GM23248 (cell line): ENCODE results near the gene SH3GL3. TPM values are rescaled to one million over a fixed set of nuclear protein-coding genes. Genes with fewer than 3 reads are reported as not detected.

Experiments used
- DNase-seq: peaks from one replicate; pipeline ENCODE4 v3.0.0-alpha.2; 2015
- H2AFZ ChIP-seq: fragments of 200-600 bp; sonication (generic); 2 replicates; pipeline ENCODE4 v1.6.1; 2016; ENCODE audit warnings: antibody characterized with exemption
- H3F3A ChIP-seq: fragments of 200-600 bp; sonication (generic); 2 replicates; pipeline ENCODE4 v1.6.1; 2016; ENCODE audit warnings: mild to moderate bottlenecking, antibody characterized with exemption, mixed run types; ENCODE audit not compliant: insufficient read depth
- H3K27ac ChIP-seq: fragments of 200-600 bp; sonication (generic); 2 replicates; pipeline ENCODE4 v1.5.1; 2016; ENCODE audit warnings: mild to moderate bottlenecking
- H3K27me3 ChIP-seq: fragments of 200-600 bp; sonication (generic); replicated peaks from 2 replicates; pipeline ENCODE4 v1.6.1; 2016; ENCODE audit warnings: mild to moderate bottlenecking; ENCODE audit not compliant: insufficient read depth
- H3K36me3 ChIP-seq: fragments of 200-600 bp; sonication (generic); 2 replicates; pipeline ENCODE4 v1.6.1; 2016; ENCODE audit warnings: low read depth, mild to moderate bottlenecking
- H3K4me1 ChIP-seq: fragments of 200-600 bp; sonication (generic); 2 replicates; pipeline ENCODE4 v1.6.1; 2016; ENCODE audit warnings: mild to moderate bottlenecking; ENCODE audit not compliant: insufficient read depth
- H3K4me2 ChIP-seq: fragments of 200-600 bp; sonication (generic); one replicate; pipeline ENCODE4 v1.6.1; 2016; ENCODE audit warnings: mild to moderate bottlenecking; ENCODE audit not compliant: unreplicated experiment
- H3K4me3 ChIP-seq: fragments of 200-600 bp; sonication (generic); 2 replicates; pipeline ENCODE4 v1.5.1; 2016; ENCODE audit warnings: mild to moderate bottlenecking
- H3K79me2 ChIP-seq: fragments of 200-600 bp; sonication (generic); 2 replicates; pipeline ENCODE4 v1.6.1; 2016; ENCODE audit warnings: mild to moderate bottlenecking; ENCODE audit not compliant: insufficient read depth
- H3K9ac ChIP-seq: fragments of 200-600 bp; sonication (generic); 2 replicates; pipeline ENCODE4 v1.6.1; 2016; ENCODE audit warnings: mild to moderate bottlenecking
- H3K9me2 ChIP-seq: fragments of 200-600 bp; sonication (generic); 2 replicates; pipeline ENCODE4 v1.6.1; 2016; ENCODE audit warnings: mixed run types, mild to moderate bottlenecking, moderate library complexity; ENCODE audit not compliant: insufficient read depth
- H3K9me3 ChIP-seq: fragments of 200-600 bp; sonication (generic); one replicate; pipeline ENCODE4 v1.6.1; 2017; ENCODE audit warnings: low read depth
- H4K20me1 ChIP-seq: fragments of 200-600 bp; sonication (generic); 2 replicates; pipeline ENCODE4 v1.6.0; 2016; ENCODE audit not compliant: insufficient read depth
- EZH2 ChIP-seq: fragments of 200-600 bp; sonication (generic); IDR thresholded peaks from 2 replicates; pipeline ENCODE4 v1.6.1; 2018; ENCODE audit warnings: antibody characterized with exemption, mild to moderate bottlenecking; ENCODE audit not compliant: insufficient read depth, poor library complexity, severe bottlenecking
- EZH2phosphoT487 ChIP-seq: fragments of 200-600 bp; sonication (generic); IDR thresholded peaks from 2 replicates; pipeline ENCODE4 v1.6.1; 2018; ENCODE audit warnings: antibody characterized with exemption, moderate library complexity, mild to moderate bottlenecking, low read depth; ENCODE audit not compliant: insufficient read depth
- WGBS, 2 experiments: methylation state at CpG; one replicate each; pipeline ENCODE4 v1.1.6; 2015 to 2017; ENCODE audit warnings: low lambda C conversion rate in 2 of 2, low coverage in 1 of 2; ENCODE audit errors: missing lambda C conversion rate in 2 of 2; 5-methylcytosine and 5-hydroxymethylcytosine counted together
- in situ Hi-C: fragments of 300-500 bp; cut with MboI; formaldehyde crosslinking; loops from 2 replicates; pipeline ENCODE4 v1.15.0; 2020
- polyA plus RNA-seq: library from polyadenylated mRNA; unstranded; fragments of >200 nt; fragmentation: Nextera tagmentation; extraction: Ambion mirVana; gene quantifications from 2 replicates; pipeline ENCODE4 v1.2.1, GENCODE V29; 2016
- total RNA-seq: library from RNA; depleted of rRNA; stranded (reverse); fragments of >200 nt; shearing (Covaris generic); gene quantifications from 2 replicates; pipeline ENCODE4 v1.2.3, GENCODE V29; 2014

Gene SH3GL3
- total and polyA plus RNA-seq, 2 experiments from 2014 or later: 0.28 TPM; not detected in 1

- no peak for TF ChIP-seq EZH2phosphoT487
- TF ChIP-seq EZH2: no peak
- no peak for DNase-seq
These were observed 102.5 kb downstream of the SH3GL3 start for GRCh38 chr15:83549623-83550022.

DNA sequence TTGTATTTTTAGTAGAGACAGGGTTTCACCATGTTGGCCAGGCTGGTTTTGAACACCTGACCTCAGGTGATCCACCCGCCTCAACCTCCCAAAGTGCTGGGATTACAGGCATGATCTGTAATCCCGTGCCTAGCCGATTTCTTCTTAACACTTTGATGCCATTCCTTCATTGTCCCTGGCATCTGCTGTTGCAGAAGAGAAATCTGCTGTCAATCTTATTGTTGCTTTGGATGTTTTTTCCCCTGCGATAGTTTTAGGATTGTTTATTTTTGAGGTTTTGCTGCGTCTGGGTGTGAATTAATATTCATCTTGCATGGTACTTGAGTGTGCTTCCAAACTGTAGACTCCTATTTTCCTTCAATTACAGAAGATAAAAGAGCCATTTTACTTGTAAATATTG, 107.4 kb downstream of the SH3GL3 start:
- WGBS, 2 experiments: 43 to 51% methylated on average over 5 of the region's 5 CpGs
- H3F3A ChIP-seq: no peaks in the 10 kb centered on the region
- no peaks in the 10 kb centered on the region for H3K79me2 ChIP-seq
- no peaks in the 10 kb centered on the region for H3K36me3 ChIP-seq
- no peaks in the 10 kb centered on the region for H3K4me1 ChIP-seq
- H3K9me2 ChIP-seq: no peaks in the 10 kb centered on the region
- DNase-seq: no peak
- in situ Hi-C loops: loop anchor here (10.0 kb wide), 1 partner anchor 120 kb away; no protein-coding TSS in a partner anchor
- H4K20me1 ChIP-seq: no peaks in the 10 kb centered on the region
- H3K9me3 ChIP-seq: no peaks in the 10 kb centered on the region
- no peak overlapping the region for H3K4me2 ChIP-seq
- no peak overlapping the region for H3K27ac ChIP-seq
- H3K27me3 ChIP-seq: no peaks in the 10 kb centered on the region; the same call in 1 of the 2 replicates
- no peak overlapping the region for H3K4me3 ChIP-seq
- TF ChIP-seq EZH2phosphoT487: no peak
- no peak for TF ChIP-seq EZH2
- no peak overlapping the region for H2AFZ ChIP-seq
- no peak overlapping the region for H3K9ac ChIP-seq

More at GRCh38 chr15:83549623-83550022, 102.5 kb downstream of the SH3GL3 start:
- Histone ChIP-seq H4K20me1 (no peaks in the 10 kb centered on the region), H3K36me3 (no peaks in the 10 kb centered on the region), H3K4me2 (no peak overlapping the region), H3K4me3 (no peak overlapping the region), H3K9me2 (no peaks in the 10 kb centered on the region), H3F3A (no peaks in the 10 kb centered on the region), H3K4me1 (no peaks in the 10 kb centered on the region), H3K79me2 (no peaks in the 10 kb centered on the region), H3K9ac (no peak overlapping the region), H2AFZ (no peak overlapping the region), H3K27ac (no peak overlapping the region), H3K27me3 (peaks cover 5% of the 10 kb centered on the region; the same call in 1 of the 2 replicates), H3K9me3 (no peaks in the 10 kb centered on the region)
- in situ Hi-C loops: loop anchor here (10.0 kb wide), 1 partner anchor 115 kb away; no protein-coding TSS in a partner anchor
- 5 to 6% methylated on average over 1 of the region's 1 CpG for WGBS, 2 experiments

DNA sequence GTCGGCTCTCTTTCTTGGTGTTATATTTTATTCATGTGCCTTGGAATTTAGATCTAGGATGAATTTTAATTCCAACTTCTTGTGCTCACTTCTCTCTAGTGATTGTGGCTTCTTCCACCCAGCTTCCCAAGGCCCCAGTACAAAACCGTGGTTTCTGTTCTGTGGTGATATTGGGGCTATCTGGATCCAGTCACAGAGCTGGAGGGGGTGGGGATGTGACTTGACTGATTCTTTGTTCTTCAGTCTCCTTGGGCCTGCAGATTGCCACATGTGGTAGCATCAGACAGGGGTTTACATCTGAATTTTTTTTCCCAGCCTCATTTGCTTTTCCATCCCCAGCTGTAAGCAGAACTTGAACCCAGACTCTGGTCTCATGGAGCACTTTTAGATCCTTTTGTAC, 108.2 kb downstream of the SH3GL3 start:
- Histone ChIP-seq H3K79me2 (no peaks in the 10 kb centered on the region), H3K36me3 (no peaks in the 10 kb centered on the region), H3K27ac (no peak overlapping the region), H4K20me1 (no peaks in the 10 kb centered on the region), H3K4me3 (no peak overlapping the region), H3K9ac (no peak overlapping the region), H3K4me2 (no peak overlapping the region), H3K4me1 (no peaks in the 10 kb centered on the region), H2AFZ (no peak overlapping the region), H3K9me3 (no peaks in the 10 kb centered on the region), H3K27me3 (no peaks in the 10 kb centered on the region; the same call in 1 of the 2 replicates), H3K9me2 (no peaks in the 10 kb centered on the region), H3F3A (no peaks in the 10 kb centered on the region)
- WGBS, 2 experiments: 67 to 71% methylated on average over 2 of the region's 2 CpGs
- DNase-seq: no peak
- in situ Hi-C loops: loop anchor here (10.0 kb wide), 1 partner anchor 121 kb away; no protein-coding TSS in a partner anchor
- TF ChIP-seq EZH2phosphoT487 (no peak), EZH2 (no peak)

DNA sequence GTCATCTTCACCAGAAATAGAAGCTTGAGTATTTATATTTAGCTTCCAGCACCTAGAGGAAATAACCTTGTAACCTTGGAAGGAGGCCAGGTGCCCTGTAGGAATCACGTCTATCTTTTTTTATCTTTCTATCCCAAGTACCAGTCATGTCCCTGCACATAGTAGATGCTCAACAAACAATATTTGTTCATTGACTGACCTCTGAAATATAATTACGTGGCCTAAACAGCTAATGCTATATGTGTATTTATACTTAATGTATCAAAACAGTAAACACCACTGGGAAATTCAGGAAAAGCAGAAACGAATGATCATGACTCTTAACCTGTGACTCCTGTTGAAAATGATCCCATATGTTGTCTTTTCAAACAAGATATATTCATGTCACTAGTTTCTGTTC, 108.9 kb downstream of the SH3GL3 start:
- Histone ChIP-seq H3K36me3 (no peaks in the 10 kb centered on the region), H3K79me2 (no peaks in the 10 kb centered on the region), H3K9ac (no peak overlapping the region), H3K4me2 (no peak overlapping the region), H3K4me1 (no peaks in the 10 kb centered on the region), H3K9me3 (no peaks in the 10 kb centered on the region), H3F3A (no peaks in the 10 kb centered on the region), H3K27ac (no peak overlapping the region), H2AFZ (no peak overlapping the region), H3K4me3 (no peak overlapping the region), H3K9me2 (no peaks in the 10 kb centered on the region), H4K20me1 (no peaks in the 10 kb centered on the region), H3K27me3 (no peaks in the 10 kb centered on the region; the same call in 1 of the 2 replicates)
- WGBS, 2 experiments: 31 to 40% methylated on average over 3 of the region's 3 CpGs
- DNase-seq: no peak
- no peak for TF ChIP-seq EZH2phosphoT487
- TF ChIP-seq EZH2: no peak
- in situ Hi-C loops: loop anchor here (10.0 kb wide), 1 partner anchor 121 kb away; no protein-coding TSS in a partner anchor

GRCh38 chr15:83556754-83557153, 109.6 kb downstream of the SH3GL3 start:
- Histone ChIP-seq H3K79me2 (no peaks in the 10 kb centered on the region), H3K4me2 (no peak overlapping the region), H4K20me1 (no peaks in the 10 kb centered on the region), H3K9me2 (no peaks in the 10 kb centered on the region), H3K27me3 (no peaks in the 10 kb centered on the region; the same call in 1 of the 2 replicates), H3K4me1 (no peaks in the 10 kb centered on the region), H3F3A (no peaks in the 10 kb centered on the region), H3K9ac (no peak overlapping the region), H3K36me3 (no peaks in the 10 kb centered on the region), H2AFZ (no peak overlapping the region), H3K4me3 (no peak overlapping the region), H3K27ac (no peak overlapping the region), H3K9me3 (no peaks in the 10 kb centered on the region)
- DNase-seq: no peak
- in situ Hi-C loops: loop anchor here (10.0 kb wide), 1 partner anchor 122 kb away; no protein-coding TSS in a partner anchor
- TF ChIP-seq EZH2phosphoT487 (no peak), EZH2 (no peak)
- WGBS, 2 experiments: 66 to 69% methylated on average over 7 of the region's 7 CpGs
